NB4 (cell line): ENCODE measurements around the gene TMEM219.

Source experiments
- CTCF ChIP-seq: IDR thresholded peaks from one replicate; pipeline ENCODE4 v1.5.1; 2012; ENCODE audit warnings: low read depth, low read length
- MAX ChIP-seq: IDR thresholded peaks from 2 replicates; pipeline ENCODE4 v1.6.1; 2011; ENCODE audit warnings: low read depth, low read length
- POLR2A ChIP-seq: IDR thresholded peaks from 2 replicates; pipeline ENCODE4 v1.6.1; 2011; ENCODE audit warnings: mild to moderate bottlenecking; ENCODE audit not compliant: insufficient read length; ENCODE audit errors: extremely low read depth

- TF ChIP-seq CTCF (no peak), POLR2A (no peak), MAX (no peak)
Measured at GRCh38 chr16:30000735-30001631, 39.1 kb downstream of the TMEM219 start.
